ENCODE data around the gene ADCK2.
"Not testable (repeated sequence)": the region's sequence is repeated elsewhere in the genome, so short reads cannot be mapped to it uniquely, and the experiment has no call there.

The ADCK2 gene

DNA sequence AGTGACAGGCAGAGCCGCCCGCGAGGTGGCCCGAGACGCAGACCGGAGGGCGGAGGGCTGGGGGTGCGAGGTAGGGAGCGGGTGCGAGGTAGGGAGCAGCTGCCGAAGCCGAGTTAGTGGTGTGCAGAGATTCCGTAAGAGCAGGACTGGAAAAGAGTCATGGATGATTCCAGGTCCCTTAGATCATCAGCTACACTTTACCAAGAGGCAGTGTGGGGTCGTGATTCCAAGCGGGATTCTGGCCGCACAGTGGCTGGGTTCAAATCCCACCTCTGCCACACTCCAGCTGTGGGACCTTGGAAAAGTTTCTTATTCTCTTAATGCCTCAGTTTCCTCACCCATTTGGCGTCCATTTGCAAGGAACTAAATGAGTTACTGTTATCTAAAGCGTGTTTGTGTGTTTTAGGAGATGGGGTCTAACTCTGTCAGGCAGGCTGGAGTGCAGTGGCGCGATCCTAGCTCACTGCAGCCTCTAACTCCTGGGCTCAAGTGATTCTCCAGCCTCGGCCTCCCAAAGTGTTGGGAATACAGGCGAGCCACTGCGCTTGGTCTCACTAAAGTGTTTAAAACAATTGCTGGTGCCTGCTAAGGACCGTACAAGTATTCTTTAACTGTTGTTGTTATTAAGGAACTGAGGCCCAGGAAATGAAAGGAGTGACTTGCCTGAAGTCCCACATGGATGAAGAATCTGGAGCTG is 24.9 kb downstream of the ADCK2 start:
- no peak for DNase-seq

DNA sequence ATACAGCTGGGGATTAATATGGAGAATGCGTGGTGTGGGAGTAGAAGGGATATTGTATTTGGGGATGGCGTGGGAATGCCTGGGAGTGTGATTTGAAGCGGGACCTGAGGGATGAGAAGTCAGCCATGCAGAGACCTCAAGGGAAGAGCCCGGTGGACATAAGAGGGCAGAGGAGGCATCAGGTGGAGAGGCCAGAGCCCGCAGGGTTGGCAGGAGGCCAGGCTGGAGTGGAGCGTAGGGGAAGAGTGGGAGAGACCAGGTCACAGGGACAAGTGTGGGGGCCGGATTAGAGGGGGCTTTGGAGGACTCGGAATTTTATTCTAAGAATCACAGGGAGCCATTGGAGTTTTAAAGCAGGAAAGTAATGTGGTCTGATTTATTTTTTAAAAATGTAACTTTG is 25.7 kb downstream of the ADCK2 start:
- DNase-seq: no peak

DNA sequence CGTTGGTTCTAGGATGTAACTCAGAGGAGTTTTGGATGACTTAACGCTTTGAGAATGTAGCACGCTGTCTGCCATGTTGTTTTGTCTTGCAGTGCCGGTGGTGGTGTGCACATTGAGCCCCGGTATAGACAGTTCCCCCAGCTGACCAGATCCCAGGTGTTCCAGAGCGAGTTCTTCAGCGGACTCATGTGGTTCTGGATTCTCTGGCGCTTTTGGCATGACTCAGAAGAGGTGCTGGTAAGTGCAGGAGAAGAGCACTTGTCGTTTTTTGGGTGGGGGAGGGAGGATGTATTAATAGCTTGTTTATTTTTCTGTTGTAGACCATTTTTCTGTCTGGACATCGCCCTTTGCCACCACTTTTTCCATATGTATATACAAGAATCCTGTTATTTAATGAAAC is 30.0 kb downstream of the ADCK2 start:
- DNase-seq: no peak

DNA sequence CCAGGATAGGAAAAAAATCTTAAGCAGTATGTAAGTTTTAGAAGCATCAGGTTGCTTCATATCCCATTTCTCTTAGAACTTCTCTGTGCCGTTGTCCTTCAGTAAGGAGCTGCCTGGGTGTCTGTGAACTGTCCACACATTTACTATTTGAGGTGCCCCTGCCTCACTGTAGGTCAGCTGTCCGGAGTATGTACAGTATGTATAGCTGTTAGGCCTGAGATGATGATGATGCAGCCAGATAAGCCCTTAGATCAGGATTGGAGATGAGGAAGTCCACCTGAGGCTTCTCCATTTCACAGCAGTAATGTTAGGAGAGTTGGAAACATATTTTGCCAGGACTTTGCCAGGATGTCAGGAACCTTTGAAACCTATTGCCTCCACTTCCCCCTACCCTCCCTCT is 31.5 kb downstream of the ADCK2 start:
- DNase-seq: no peak

DNA sequence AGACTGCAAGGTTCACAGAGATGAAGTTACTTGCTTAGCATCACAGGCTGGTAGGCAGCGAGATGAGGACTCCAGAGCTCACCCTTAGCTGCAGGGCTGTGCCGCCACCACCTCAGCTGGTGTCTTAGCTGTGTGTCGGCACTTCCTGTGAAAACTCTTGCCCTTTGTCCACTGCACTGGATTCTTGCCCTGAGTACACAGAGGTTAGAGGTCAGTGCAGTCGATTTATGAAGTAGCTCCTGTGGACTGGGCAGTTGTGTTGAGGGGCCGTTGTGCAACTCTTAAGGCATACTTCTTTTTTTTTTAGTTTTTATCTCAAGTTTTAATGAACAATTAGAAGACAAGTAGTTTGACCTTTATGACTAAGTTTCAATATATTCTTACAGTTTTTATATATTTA is 34.4 kb downstream of the ADCK2 start:
- DNase-seq: no peak

GRCh38 chr7:140708764-140709163 is 36.0 kb downstream of the ADCK2 start:
- not testable (repeated sequence) for DNase-seq

DNA sequence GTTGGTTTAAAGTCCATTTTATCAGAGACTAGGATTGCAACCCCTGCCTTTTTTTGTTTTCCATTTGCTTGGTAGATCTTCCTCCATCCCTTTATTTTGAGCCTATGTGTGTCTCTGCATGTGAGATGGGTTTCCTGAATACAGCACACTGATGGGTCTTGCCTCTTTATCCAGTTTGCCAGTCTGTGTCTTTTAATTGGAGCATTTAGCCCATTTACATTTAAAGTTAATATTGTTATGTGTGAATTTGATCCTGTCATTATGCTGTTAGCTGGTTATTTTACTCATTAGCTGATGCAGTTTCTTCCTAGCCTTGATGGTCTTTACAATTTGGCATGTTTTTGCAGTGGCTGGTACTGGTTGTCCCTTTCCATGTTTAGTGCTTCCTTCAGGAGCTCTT is 39.6 kb downstream of the ADCK2 start:
- DNase-seq: not testable (repeated sequence)

DNA sequence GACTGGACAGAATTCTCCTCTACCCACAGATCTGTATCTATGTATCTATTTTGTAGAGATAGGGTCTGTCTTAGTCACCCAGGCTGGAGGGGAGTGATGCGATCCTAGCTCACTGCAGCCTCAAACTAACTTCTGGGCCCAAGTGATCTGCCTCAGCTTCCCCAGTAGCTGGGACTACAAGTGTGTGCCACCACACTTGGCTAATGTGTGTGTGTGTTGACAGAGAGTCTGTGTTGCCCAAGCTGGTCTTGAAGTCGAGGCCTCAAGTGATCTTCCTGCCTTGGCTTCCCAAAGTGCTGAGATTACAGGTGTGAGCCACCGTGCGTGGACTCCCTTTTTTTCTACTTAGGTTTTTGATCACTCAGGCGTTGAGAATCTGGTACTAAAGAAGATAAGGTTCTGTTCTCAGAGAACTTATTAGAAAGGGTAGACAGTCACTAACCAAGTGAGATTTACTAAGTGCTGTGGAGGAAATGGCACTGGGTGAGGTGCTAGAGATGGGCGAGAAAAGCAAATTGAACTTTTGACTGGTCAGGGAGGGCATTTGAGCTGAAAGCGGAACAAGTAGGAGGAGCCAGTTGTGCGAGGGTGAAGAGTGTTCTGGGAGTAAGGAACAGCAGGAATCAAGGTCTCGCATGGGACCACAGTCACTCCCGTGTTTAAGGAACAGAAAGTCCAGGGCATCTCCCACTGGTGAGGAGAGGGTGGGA is 41.7 kb downstream of the ADCK2 start:
- peak; percentile 13 for DNase-seq

GRCh38 chr7:140719721-140720120 is 47.0 kb downstream of the ADCK2 start:
- no peak for DNase-seq

GRCh38 chr7:140722254-140722653 is 49.5 kb downstream of the ADCK2 start:
- DNase-seq: no peak

- DNase-seq: peak; percentile 34
Observed at GRCh38 chr7:140723006-140723405, 50.3 kb downstream of the ADCK2 start.

DNA sequence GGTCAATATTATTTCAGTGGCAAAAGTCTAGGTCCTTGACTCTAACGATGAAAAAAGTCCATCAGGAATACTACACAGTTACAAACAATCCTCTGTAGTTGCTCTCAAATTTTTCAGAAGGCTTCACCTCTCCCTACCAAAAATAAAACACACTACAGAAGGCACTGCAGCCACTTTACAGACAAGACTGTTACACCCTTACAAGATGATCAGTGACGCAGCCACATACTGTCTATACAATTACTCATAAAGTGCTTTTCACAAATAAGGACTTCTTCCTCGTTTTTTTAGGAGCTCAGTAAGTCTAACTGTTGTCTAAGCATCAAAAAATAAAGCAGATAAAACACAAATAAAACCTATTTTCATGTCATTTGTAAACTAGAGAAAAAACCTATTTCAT is 50.8 kb downstream of the ADCK2 start:
- DNase-seq: no peak

GRCh38 chr7:140724706-140725105 is 52.0 kb downstream of the ADCK2 start:
- DNase-seq: no peak

DNA sequence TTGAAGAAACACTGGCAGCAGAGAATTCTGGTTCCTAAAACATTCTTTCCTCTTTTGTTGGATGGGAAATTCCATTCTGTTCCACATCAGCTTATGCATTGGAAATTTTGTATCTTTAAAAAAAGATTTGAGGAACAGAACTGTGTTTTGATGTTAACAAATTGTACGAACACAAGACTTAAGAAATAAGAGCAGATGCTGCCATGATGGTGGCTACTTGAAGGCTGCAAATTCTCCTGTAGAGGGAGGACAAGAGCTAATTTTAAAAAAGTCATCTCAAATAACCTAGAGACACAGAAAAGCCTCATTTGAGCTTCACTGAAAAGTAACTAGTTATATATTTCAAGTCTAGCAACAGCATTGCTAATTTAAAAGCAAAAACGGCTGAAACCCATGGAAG is 53.5 kb downstream of the ADCK2 start:
- no peak for DNase-seq

- no peak for DNase-seq
Observed at GRCh38 chr7:140732416-140732815, 59.7 kb downstream of the ADCK2 start.

DNA sequence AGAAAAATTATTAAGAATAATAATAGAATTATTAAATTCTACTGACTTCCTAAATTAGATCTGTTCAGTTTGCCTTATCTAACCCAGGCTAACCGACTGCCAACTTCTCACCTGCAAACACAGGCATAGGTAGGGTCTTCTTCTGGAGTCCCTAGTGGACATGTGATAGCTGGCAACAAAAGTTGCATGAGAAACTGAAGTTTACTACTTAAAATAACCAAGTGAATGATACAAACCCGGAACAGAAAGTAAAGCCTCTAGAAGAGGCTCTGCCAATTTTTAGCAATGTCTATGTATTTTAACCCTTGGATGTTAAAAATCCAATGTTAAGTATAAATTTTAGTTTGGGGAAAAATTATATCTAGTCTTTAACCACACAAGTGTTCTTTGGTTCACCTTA is 61.4 kb downstream of the ADCK2 start:
- no peak for DNase-seq

GRCh38 chr7:140734729-140735128 is 62.0 kb downstream of the ADCK2 start:
- DNase-seq: no peak

GRCh38 chr7:140738280-140738679 is 65.5 kb downstream of the ADCK2 start:
- DNase-seq: no peak

DNA sequence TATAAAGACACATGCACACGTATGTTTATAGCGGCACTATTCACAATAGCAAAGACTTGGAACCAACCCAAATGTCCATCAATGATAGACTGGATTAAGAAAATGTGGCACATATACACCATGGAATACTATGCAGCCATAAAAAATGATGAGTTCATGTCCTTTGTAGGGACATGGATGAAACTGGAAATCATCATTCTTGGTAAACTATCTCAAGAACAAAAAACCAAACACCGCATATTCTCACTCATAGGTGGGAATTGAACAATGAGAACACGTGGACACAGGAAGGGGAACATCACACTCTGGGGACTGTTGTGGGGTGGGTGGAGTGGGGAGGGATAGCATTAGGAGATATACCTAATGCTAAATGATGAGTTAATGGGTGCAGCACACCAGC is 70.5 kb downstream of the ADCK2 start:
- not testable (repeated sequence) for DNase-seq

GRCh38 chr7:140744005-140744404 is 71.3 kb downstream of the ADCK2 start:
- no peak for DNase-seq

Data from CD4-positive, alpha-beta T cell treated with Interleukin-12 subunit alpha and Interleukin-12 subunit beta, for 1 hour (primary cell).